B cell (primary cell): Measurements from ENCODE around the gene MCTP1. TPM values are rescaled to one million over a fixed set of nuclear protein-coding genes. Genes with fewer than 3 reads are reported as not detected.

Source experiments
- ATAC-seq: fragments of 200-7000 bp; cut with Tn5 transposase; one replicate; pipeline ENCODE4 v1.10.0; 2021; ENCODE audit warnings: low read depth, mild to moderate bottlenecking, moderate number of reproducible peaks, moderate library complexity
- CTCF ChIA-PET: fragments of 350-600 bp; sonication (Branson Sonifier 250); formaldehyde crosslinking; loops from one replicate; lab custom pipeline; 2021; ENCODE audit warnings: antibody characterized with exemption, inconsistent platforms; lab: Charles Lee
- POLR2A ChIA-PET: fragments of 350-600 bp; sonication (Branson Sonifier 250); formaldehyde crosslinking; loops from one replicate; lab custom pipeline; 2021; ENCODE audit warnings: antibody characterized with exemption; lab: Charles Lee
- DNase-seq: peaks from one replicate; pipeline ENCODE4 v3.0.0; 2013
- H2AFZ ChIP-seq: 2 replicates; pipeline ENCODE4 v1.6.1; 2012; ENCODE audit warnings: mild to moderate bottlenecking, low read depth, low read length; ENCODE audit not compliant: insufficient read depth, poor library complexity, severe bottlenecking
- H3K27ac ChIP-seq, 2 donors: 1 replicate in 1 of 2; 2 replicates in 1 of 2; pipeline ENCODE4 v1.5.1; 2012 to 2013; ENCODE audit warnings: low read length in 2 of 2, mild to moderate bottlenecking in 2 of 2, moderate library complexity in 1 of 2
- H3K27me3 ChIP-seq, 4 experiments: fragments of 200-600 bp in 1 of 4; sonication (generic) in 1 of 4; replicated peaks in 1 of 4; 1 replicate in 2 of 4; 2 replicates in 2 of 4; pipeline versions ENCODE4 v1.6.1 to v1.7.0; 2013 to 2016; ENCODE audit warnings: low read length in 3 of 4, mild to moderate bottlenecking in 2 of 4, mixed read lengths in 1 of 4, moderate library complexity in 1 of 4; ENCODE audit not compliant: insufficient read depth in 4 of 4, control insufficient read depth in 3 of 4; ENCODE audit errors: control extremely low read depth in 1 of 4
- H3K36me3 ChIP-seq, 2 experiments: replicated peaks in 1 of 2; 1 replicate in 1 of 2; 2 replicates in 1 of 2; pipeline versions ENCODE4 v1.6.1 to v1.7.1; 2013; ENCODE audit warnings: low read length in 1 of 2; ENCODE audit not compliant: insufficient read depth in 2 of 2, control insufficient read depth in 1 of 2; ENCODE audit errors: control extremely low read depth in 1 of 2, extremely low read depth in 1 of 2
- H3K4me1 ChIP-seq, 2 donors: fragments of 200-600 bp in 1 of 2; sonication (generic) in 1 of 2; 1 replicate in 1 of 2; 2 replicates in 1 of 2; pipeline versions ENCODE4 v1.5.1 to v1.6.1; 2013 to 2017; ENCODE audit warnings: low read length in 2 of 2; ENCODE audit not compliant: control insufficient read depth in 2 of 2, insufficient read depth in 2 of 2
- H3K4me2 ChIP-seq: replicated peaks from 2 replicates; pipeline ENCODE3; 2012; ENCODE audit warnings: mild to moderate bottlenecking, low read depth, low read length; ENCODE audit not compliant: poor library complexity, severe bottlenecking
- H3K4me3 ChIP-seq, 5 experiments: fragments of 200-600 bp in 1 of 5; sonication (generic) in 1 of 5; 1 replicate in 3 of 5; 2 replicates in 2 of 5; pipeline versions ENCODE4 v1.5.1 to v1.7.0; 2011 to 2016; ENCODE audit warnings: low read length in 4 of 5, mild to moderate bottlenecking in 4 of 5, low read depth in 2 of 5, control low read depth in 1 of 5, moderate library complexity in 1 of 5; ENCODE audit not compliant: insufficient read depth in 1 of 5; ENCODE audit errors: control extremely low read depth in 1 of 5, extremely low read depth in 1 of 5
- H3K79me2 ChIP-seq: fragments of 200-600 bp; sonication (generic); one replicate; pipeline ENCODE4 v1.6.0; 2016; ENCODE audit warnings: low read length; ENCODE audit not compliant: control insufficient read depth, insufficient read depth
- H3K9ac ChIP-seq: fragments of 200-600 bp; sonication (generic); 2 replicates; pipeline ENCODE4 v1.6.1; 2017; ENCODE audit warnings: mild to moderate bottlenecking, low read length, moderate library complexity
- H3K9me3 ChIP-seq, 3 donors: one replicate each; pipeline versions ENCODE4 v1.6.1 to v1.7.1; 2013; ENCODE audit warnings: low read length in 2 of 3; ENCODE audit not compliant: control insufficient read depth in 2 of 3, insufficient read depth in 1 of 3; ENCODE audit errors: control extremely low read depth in 1 of 3
- H4K20me1 ChIP-seq: 2 replicates; pipeline ENCODE4 v1.6.0; 2012; ENCODE audit warnings: mild to moderate bottlenecking, low read length; ENCODE audit not compliant: insufficient read depth, control insufficient read depth, poor library complexity, severe bottlenecking
- H3K27ac Mint-ChIP-seq: one replicate; pipeline ENCODE4 v1.8.0; 2021; ENCODE audit warnings: mixed read lengths
- H3K27me3 Mint-ChIP-seq: one replicate; pipeline ENCODE4 v1.8.0; 2021; ENCODE audit warnings: mixed read lengths
- H3K4me1 Mint-ChIP-seq: one replicate; pipeline ENCODE4 v1.8.0; 2021; ENCODE audit warnings: mixed read lengths
- H3K4me3 Mint-ChIP-seq: one replicate; pipeline ENCODE4 v1.8.0; 2021; ENCODE audit warnings: mixed read lengths
- H3K9me3 Mint-ChIP-seq: one replicate; pipeline ENCODE4 v1.8.0; 2022; ENCODE audit warnings: mixed read lengths; ENCODE audit not compliant: insufficient read depth
- EZH2 ChIP-seq: IDR thresholded peaks from 2 replicates; pipeline ENCODE4 v1.6.1; 2012; ENCODE audit warnings: borderline replicate concordance, low read depth, mild to moderate bottlenecking, moderate library complexity, low read length; ENCODE audit not compliant: insufficient read depth, poor library complexity, severe bottlenecking
- WGBS: methylation state at CpG from one replicate; pipeline ENCODE4 v1.1.5; 2013; ENCODE audit warnings: missing lambda C conversion rate; ENCODE audit not compliant: insufficient coverage; 5-methylcytosine and 5-hydroxymethylcytosine counted together
- intact Hi-C: fragments of 100-400 bp; cut with micrococcal nuclease; formaldehyde crosslinking; loops from one replicate; pipeline ENCODE4 v1.10.0; 2022
- polyA plus RNA-seq: library from polyadenylated mRNA; depleted of rRNA; stranded (reverse); fragments of >200 nt; gene quantifications from 2 replicates; pipeline ENCODE4 v1.2.3, GENCODE V29; 2012
- total RNA-seq, 2 donors: library from RNA; stranded (reverse); fragments of 120-200 nt in 1 of 2; gene quantifications; 1 replicate in 1 of 2; 2 replicates in 1 of 2; pipeline versions ENCODE4 v1.2.3 to v1.2.4, GENCODE V29; 2013 to 2022
- TF ChIP-seq, protein P1 (sequence below): fragments of 200-600 bp; IDR thresholded peaks from one replicate; pipeline ENCODE4 v1.8.0; 2022; ENCODE audit warnings: antibody characterized with exemption, mild to moderate bottlenecking

The MCTP1 gene
- total and polyA plus RNA-seq, 2 donors (not counting 1 experiment from before 2014, with no cell fraction given): 0.42 to 2.5 TPM

- no peak overlapping the region for H3K27ac Mint-ChIP-seq
- peaks cover 2% of the 10 kb centered on the region for H3K4me1 Mint-ChIP-seq
- Histone ChIP-seq H2AFZ (no peak overlapping the region), H3K4me2 (no peak overlapping the region), H3K9me3 (peaks cover 0 to 3% (median 0%) of the 10 kb centered on the region in 3 donors), H3K9ac (no peak overlapping the region), H3K4me1 (no peaks in the 10 kb centered on the region), H4K20me1 (no peaks in the 10 kb centered on the region), H3K27me3 (no peaks in the 10 kb centered on the region), H3K4me3 (no peak overlapping the region), H3K79me2 (no peaks in the 10 kb centered on the region), H3K27ac (no peak overlapping the region), H3K36me3 (no peaks in the 10 kb centered on the region)
- no peak for DNase-seq
- POLR2A ChIA-PET: no interaction called here
- no peak for TF ChIP-seq EZH2
- TF ChIP-seq, protein P1, sequence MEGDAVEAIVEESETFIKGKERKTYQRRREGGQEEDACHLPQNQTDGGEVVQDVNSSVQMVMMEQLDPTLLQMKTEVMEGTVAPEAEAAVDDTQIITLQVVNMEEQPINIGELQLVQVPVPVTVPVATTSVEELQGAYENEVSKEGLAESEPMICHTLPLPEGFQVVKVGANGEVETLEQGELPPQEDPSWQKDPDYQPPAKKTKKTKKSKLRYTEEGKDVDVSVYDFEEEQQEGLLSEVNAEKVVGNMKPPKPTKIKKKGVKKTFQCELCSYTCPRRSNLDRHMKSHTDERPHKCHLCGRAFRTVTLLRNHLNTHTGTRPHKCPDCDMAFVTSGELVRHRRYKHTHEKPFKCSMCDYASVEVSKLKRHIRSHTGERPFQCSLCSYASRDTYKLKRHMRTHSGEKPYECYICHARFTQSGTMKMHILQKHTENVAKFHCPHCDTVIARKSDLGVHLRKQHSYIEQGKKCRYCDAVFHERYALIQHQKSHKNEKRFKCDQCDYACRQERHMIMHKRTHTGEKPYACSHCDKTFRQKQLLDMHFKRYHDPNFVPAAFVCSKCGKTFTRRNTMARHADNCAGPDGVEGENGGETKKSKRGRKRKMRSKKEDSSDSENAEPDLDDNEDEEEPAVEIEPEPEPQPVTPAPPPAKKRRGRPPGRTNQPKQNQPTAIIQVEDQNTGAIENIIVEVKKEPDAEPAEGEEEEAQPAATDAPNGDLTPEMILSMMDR: no peak
- no peak overlapping the region for H3K4me3 Mint-ChIP-seq
- peaks cover 6% of the 10 kb centered on the region for H3K27me3 Mint-ChIP-seq
- no peak for ATAC-seq
- CTCF ChIA-PET: no interaction called here
- intact Hi-C loops: no loop called here
- WGBS: 68% methylated on average over 4 of the region's 7 CpGs
- no peaks in the 10 kb centered on the region for H3K9me3 Mint-ChIP-seq
These were observed 197.0 kb downstream of the MCTP1 start for GRCh38 chr5:95087816-95088317.

GRCh38 chr5:95086927-95087815 is 197.7 kb downstream of the MCTP1 start:
- intact Hi-C loops: no loop called here
- no peak overlapping the region for H3K4me2 ChIP-seq
- CTCF ChIA-PET: no interaction called here
- Mint-ChIP-seq H3K27ac (no peak overlapping the region), H3K27me3 (peaks cover 6% of the 10 kb centered on the region), H3K4me3 (no peak overlapping the region), H3K9me3 (no peaks in the 10 kb centered on the region), H3K4me1 (peaks cover 2% of the 10 kb centered on the region)
- H4K20me1 ChIP-seq: no peaks in the 10 kb centered on the region
- no peaks in the 10 kb centered on the region for H3K27me3 ChIP-seq
- H3K4me3 ChIP-seq: no peak overlapping the region
- no peaks in the 10 kb centered on the region for H3K36me3 ChIP-seq
- H3K4me1 ChIP-seq: no peaks in the 10 kb centered on the region
- TF ChIP-seq, protein P1: no peak
- TF ChIP-seq EZH2: no peak
- DNase-seq (no peak), ATAC-seq (no peak)
- WGBS: 22% methylated on average over 3 of the region's 6 CpGs
- no peak overlapping the region for H3K27ac ChIP-seq
- POLR2A ChIA-PET: no interaction called here
- peaks cover 0 to 3% (median 0%) of the 10 kb centered on the region in 3 donors for H3K9me3 ChIP-seq
- no peak overlapping the region for H3K9ac ChIP-seq
- H3K79me2 ChIP-seq: no peaks in the 10 kb centered on the region
- no peak overlapping the region for H2AFZ ChIP-seq
